H1 (cell line): Measurements from ENCODE around the gene PLXNA3. TPM values are rescaled to one million over a fixed set of nuclear protein-coding genes. Genes with fewer than 3 reads are reported as not detected.

Experiments used
- CTCF ChIA-PET: fragments of 300-600 bp; sonication (Branson Sonifier 250); formaldehyde crosslinking; loops from one replicate; lab custom pipeline; 2021; ENCODE audit not compliant: partially characterized antibody; lab: Charles Lee
- POLR2A ChIA-PET: fragments of 300-600 bp; sonication (Branson Sonifier 250); formaldehyde crosslinking; loops from one replicate; lab custom pipeline; 2021; ENCODE audit warnings: inconsistent platforms; ENCODE audit not compliant: partially characterized antibody; lab: Charles Lee
- DNase-seq, 2 experiments: peaks; one replicate each; pipeline versions ENCODE4 v3.0.0 to v3.0.0-alpha.2; 2010 to 2022; ENCODE audit warnings: low spot score in 2 of 2, low read depth in 1 of 2, mixed read lengths in 1 of 2
- FAIRE-seq: peaks from 2 replicates; lab custom pipeline; 2011; peaks lifted over from hg19 to GRCh38; lab: Jason Lieb, UNC
- H2AFZ ChIP-seq: 2 replicates; pipeline ENCODE4 v1.8.1; 2012; ENCODE audit warnings: low read length, inconsistent platforms
- H2AK5ac ChIP-seq: 2 replicates; pipeline ENCODE4 v1.6.1; 2013; ENCODE audit warnings: low read depth, low read length
- H2BK120ac ChIP-seq: replicated peaks from 2 replicates; pipeline ENCODE3; 2013; ENCODE audit warnings: low read depth, low read length, inconsistent platforms
- H2BK12ac ChIP-seq: 2 replicates; pipeline ENCODE4 v1.6.1; 2013; ENCODE audit warnings: low read depth, low read length
- H2BK15ac ChIP-seq: 2 replicates; pipeline ENCODE4 v1.6.1; 2013; ENCODE audit warnings: low read length
- H2BK20ac ChIP-seq: 2 replicates; pipeline ENCODE4 v1.6.1; 2013; ENCODE audit warnings: low read length
- H2BK5ac ChIP-seq: 2 replicates; pipeline ENCODE4 v1.6.1; 2013; ENCODE audit warnings: low read depth, low read length
- H3K14ac ChIP-seq: 2 replicates; pipeline ENCODE4 v1.6.1; 2013; ENCODE audit warnings: inconsistent platforms; ENCODE audit not compliant: insufficient read length
- H3K18ac ChIP-seq: 2 replicates; pipeline ENCODE4 v1.6.1; 2013; ENCODE audit warnings: low read length; ENCODE audit errors: extremely low read depth
- H3K23ac ChIP-seq: 2 replicates; pipeline ENCODE4 v1.6.1; 2013; ENCODE audit warnings: inconsistent platforms; ENCODE audit not compliant: insufficient read length
- H3K23me2 ChIP-seq: 2 replicates; pipeline ENCODE4 v1.6.1; 2013; ENCODE audit warnings: low read depth, low read length
- H3K27ac ChIP-seq: 2 replicates; pipeline ENCODE4 v1.6.1; 2011; ENCODE audit warnings: low read depth, low read length, inconsistent platforms
- H3K27me3 ChIP-seq, 4 experiments: replicated peaks in 1 of 4; 1 replicate in 1 of 4; 2 replicates in 3 of 4; pipeline versions ENCODE4 v1.6.1 to v1.8.1; 2011 to 2013; ENCODE audit warnings: low read length in 3 of 4, mild to moderate bottlenecking in 3 of 4, inconsistent platforms in 2 of 4, mixed read lengths in 2 of 4, moderate library complexity in 1 of 4; ENCODE audit not compliant: control insufficient read depth in 3 of 4, insufficient read depth in 3 of 4; ENCODE audit errors: extremely low read depth in 1 of 4
- H3K36me3 ChIP-seq, 4 experiments: 2 replicates each; pipeline versions ENCODE4 v1.6.1 to v1.8.1; 2011 to 2013; ENCODE audit warnings: mild to moderate bottlenecking in 4 of 4, low read length in 3 of 4, moderate library complexity in 2 of 4, control low read depth in 1 of 4, inconsistent platforms in 1 of 4; ENCODE audit not compliant: insufficient read depth in 4 of 4, control insufficient read depth in 2 of 4
- H3K4ac ChIP-seq: replicated peaks from 2 replicates; pipeline ENCODE3; 2013; ENCODE audit warnings: low read length, low read depth, mixed read lengths, inconsistent platforms; ENCODE audit not compliant: insufficient read length
- H3K4me1 ChIP-seq, 4 experiments: replicated peaks in 1 of 4; 1 replicate in 1 of 4; 2 replicates in 3 of 4; pipeline versions ENCODE4 v1.6.1 to v1.8.1; 2011 to 2013; ENCODE audit warnings: low read length in 3 of 4, inconsistent platforms in 2 of 4, mixed read lengths in 1 of 4; ENCODE audit not compliant: insufficient read depth in 4 of 4, control insufficient read depth in 3 of 4
- H3K4me2 ChIP-seq, 2 experiments: 2 replicates each; pipeline versions ENCODE4 v1.6.1 to v1.8.1; 2011 to 2013; ENCODE audit warnings: low read depth in 2 of 2, low read length in 2 of 2, control low read depth in 1 of 2, inconsistent platforms in 1 of 2, mild to moderate bottlenecking in 1 of 2; ENCODE audit not compliant: insufficient read depth in 1 of 2
- H3K4me3 ChIP-seq, 4 experiments: fragments of 200-600, 300-600 bp in 1 of 4; sonication (generic), shearing (Covaris generic), sonication (Bioruptor Twin) in 1 of 4; 2 replicates each; pipeline versions ENCODE4 v1.5.1 to v1.8.1; 2011 to 2016; ENCODE audit warnings: low read length in 4 of 4, low read depth in 3 of 4, control low read depth in 2 of 4, inconsistent platforms in 2 of 4, mild to moderate bottlenecking in 2 of 4, mixed read lengths in 1 of 4, moderate library complexity in 1 of 4; ENCODE audit not compliant: insufficient read depth in 2 of 4; ENCODE audit errors: extremely low read depth in 1 of 4
- H3K56ac ChIP-seq: replicated peaks from 2 replicates; pipeline ENCODE3; 2013; ENCODE audit warnings: low read depth, mild to moderate bottlenecking, mixed read lengths, low read length, inconsistent platforms; ENCODE audit not compliant: insufficient read length
- H3K79me1 ChIP-seq: 2 replicates; pipeline ENCODE4 v1.6.1; 2013; ENCODE audit warnings: low read depth, low read length, control low read depth
- H3K79me2 ChIP-seq, 2 experiments: 2 replicates each; pipeline versions ENCODE4 v1.6.1 to v1.8.1; 2012 to 2013; ENCODE audit warnings: low read length in 2 of 2, mild to moderate bottlenecking in 2 of 2, inconsistent platforms in 1 of 2; ENCODE audit not compliant: insufficient read depth in 2 of 2, control insufficient read depth in 1 of 2
- H3K9ac ChIP-seq, 4 experiments: replicated peaks in 1 of 4; 1 replicate in 1 of 4; 2 replicates in 3 of 4; pipeline versions ENCODE4 v1.6.1 to v1.8.1; 2011 to 2013; ENCODE audit warnings: low read depth in 3 of 4, low read length in 3 of 4, control low read depth in 2 of 4, mild to moderate bottlenecking in 2 of 4, moderate library complexity in 2 of 4, inconsistent platforms in 1 of 4; ENCODE audit errors: extremely low read depth in 1 of 4
- H3K9me3 ChIP-seq, 2 experiments: 2 replicates each; pipeline versions ENCODE4 v1.6.1 to v1.8.1; 2012 to 2013; ENCODE audit warnings: mild to moderate bottlenecking in 2 of 2, moderate library complexity in 2 of 2, control low read depth in 1 of 2, inconsistent platforms in 1 of 2, low read depth in 1 of 2, low read length in 1 of 2, mixed read lengths in 1 of 2; ENCODE audit not compliant: insufficient read depth in 2 of 2
- H4K20me1 ChIP-seq, 2 experiments: replicated peaks in 1 of 2; 2 replicates each; pipeline versions ENCODE3 to v1.8.1; 2011 to 2013; ENCODE audit warnings: inconsistent platforms in 2 of 2, low read length in 2 of 2, mild to moderate bottlenecking in 1 of 2; ENCODE audit not compliant: insufficient read depth in 2 of 2, control insufficient read depth in 1 of 2
- H4K5ac ChIP-seq: 2 replicates; pipeline ENCODE4 v1.6.1; 2013; ENCODE audit warnings: low read length, low read depth, mixed read lengths, inconsistent platforms; ENCODE audit not compliant: insufficient read length
- H4K8ac ChIP-seq: 2 replicates; pipeline ENCODE4 v1.8.0; 2013; ENCODE audit warnings: mild to moderate bottlenecking, moderate library complexity, low read length, inconsistent platforms; ENCODE audit not compliant: insufficient read depth; ENCODE audit errors: extremely low read depth
- H4K91ac ChIP-seq: replicated peaks from 2 replicates; pipeline ENCODE3; 2013; ENCODE audit warnings: low read length, mixed read lengths, inconsistent platforms; ENCODE audit not compliant: insufficient read length
- WGBS, 2 experiments: shearing (Covaris generic) in 1 of 2; methylation state at CpG; one replicate each; pipeline versions ENCODE4 v1.1.6 to v1.1.7; 2013 to 2015; ENCODE audit warnings: low lambda C conversion rate in 2 of 2, mixed read lengths in 2 of 2, inconsistent platforms in 1 of 2, low coverage in 1 of 2, missing lambda C conversion rate in 1 of 2; ENCODE audit not compliant: insufficient replicate concordance in 2 of 2, insufficient coverage in 1 of 2, insufficient read length in 1 of 2; ENCODE audit errors: extremely low coverage in 1 of 2, missing lambda C conversion rate in 1 of 2; 5-methylcytosine and 5-hydroxymethylcytosine counted together
- polyA plus RNA-seq, 7 experiments: library from polyadenylated mRNA; depleted of rRNA in 3 of 7; stranded (reverse) in 5 of 7; unstranded in 2 of 7; fragments of >200 nt in 5 of 7; fragments of 200-250 nt in 2 of 7; gene quantifications; 1 replicate in 5 of 7; 2 replicates in 1 of 7; 4 replicates in 1 of 7; pipeline versions ENCODE4 v1.2.1 to v1.2.3, GENCODE V29; 2011 to 2013; ENCODE audit warnings: missing spikeins in 2 of 7, mixed read lengths in 2 of 7
- total RNA-seq: library from RNA; stranded (reverse); fragmentation: NEBNext Ultra II Directional; extraction: Animal tissue kit (Norgen Biotek cat#: 25700); gene quantifications from 2 replicates; pipeline ENCODE4 v1.2.1, GENCODE V29; 2021

The PLXNA3 gene
- total and polyA plus RNA-seq, 2 of the 8 experiments (the other 6 are each of a cell fraction or from before 2014, with no cell fraction given): 10.7 to 18.2 TPM

DNA sequence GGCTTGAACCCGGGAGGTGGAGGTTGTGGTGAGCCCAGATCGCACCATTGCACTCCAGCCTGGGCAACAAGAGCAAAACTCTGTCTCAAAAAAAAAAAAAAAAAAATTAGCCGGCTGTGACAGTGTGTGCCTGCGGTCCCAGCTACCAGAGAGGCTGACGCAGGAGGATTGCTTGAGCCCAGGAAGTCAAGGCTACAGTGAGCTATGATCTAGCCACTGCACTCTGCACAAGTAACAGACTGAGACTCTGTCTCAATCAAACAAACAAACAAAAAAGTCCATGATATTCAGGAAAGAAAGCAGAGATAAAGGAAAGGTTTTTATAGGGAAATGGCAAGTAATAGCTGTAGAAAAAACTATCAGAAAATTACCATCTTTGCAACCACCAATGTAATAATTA lies 23.1 kb downstream of the PLXNA3 start:
- Histone ChIP-seq H4K5ac (no peak overlapping the region), H2AFZ (no peak overlapping the region), H3K56ac (no peak overlapping the region), H4K8ac (no peak overlapping the region), H3K4ac (no peak overlapping the region), H4K20me1 (peaks cover 0 to 2% of the 10 kb centered on the region in 2 experiments), H3K23ac (no peak overlapping the region), H3K79me1 (no peaks in the 10 kb centered on the region), H3K23me2 (0 out of 2 replicates have a peak, but pooled peaks cover 3% of the 10 kb centered on the region), H2BK5ac (no peak overlapping the region), H3K79me2 (no peaks in the 10 kb centered on the region), H3K9ac (no peak overlapping the region), H3K36me3 (peaks cover 0 to 13% (median 0%) of the 10 kb centered on the region in 4 experiments; a peak in 2 of 8 replicates), H2BK12ac (no peak overlapping the region), H2BK15ac (no peak overlapping the region), H3K27ac (no peak overlapping the region), H2BK20ac (no peak overlapping the region), H3K18ac (no peak overlapping the region), H3K4me2 (no peak overlapping the region), H4K91ac (no peak overlapping the region), H3K4me3 (no peak overlapping the region), H3K9me3 (no peaks in the 10 kb centered on the region), H3K4me1 (peaks cover 0 to 6% (median 2%) of the 10 kb centered on the region in 4 experiments; a peak in 4 of 7 replicates), H2BK120ac (no peak overlapping the region), H3K14ac (no peak overlapping the region), H3K27me3 (no peaks in the 10 kb centered on the region), H2AK5ac (no peak overlapping the region)
- 100% methylated on average over 2 of the region's 5 CpGs; no CpG with 5 or more reads in 1 of the 2 experiments for WGBS, 2 experiments
- CTCF ChIA-PET: interaction anchor here (0.8 kb wide), 1 partner anchor 108 kb away, joined by 3 read pairs; no protein-coding TSS in a partner anchor
- POLR2A ChIA-PET: interaction anchor here (1.2 kb wide), 1 partner anchor 9 kb away, joined by 7 read pairs; the partner anchor contains the start of gene SLC10A3
- no peak for DNase-seq
- FAIRE-seq: no peak
